Measurements from ENCODE around the gene FAM149A. TPM values are rescaled to one million over a fixed set of nuclear protein-coding genes. Genes with fewer than 3 reads are reported as not detected.

Gene FAM149A
- total RNA-seq, 1 experiment from 2014 or later = 14.6 TPM

DNA sequence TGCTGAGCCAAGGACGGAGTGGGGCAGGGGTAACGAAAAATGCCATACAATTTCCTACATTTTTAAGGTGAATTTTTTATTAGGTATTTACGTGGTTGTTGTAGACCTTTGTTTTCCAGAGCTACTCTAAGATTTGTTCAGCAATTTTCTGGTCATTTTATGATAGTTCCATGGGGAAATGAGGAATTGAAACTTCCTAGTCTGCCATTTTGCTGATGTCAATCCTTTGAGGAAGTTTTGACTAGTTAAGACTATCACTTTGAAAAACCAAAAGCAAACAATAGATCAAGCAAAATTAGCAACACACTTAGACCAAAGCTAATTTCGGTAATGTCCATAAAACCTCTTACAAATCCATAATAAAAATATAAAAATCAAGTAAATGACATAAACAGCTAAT, 42.6 kb upstream of the FAM149A start:
- Mint-ChIP-seq H3K27ac (no peak overlapping the region), H3K36me3 (peaks cover 12% of the 10 kb centered on the region; the same call in 1 of the 2 replicates), H3K9me3 (peaks cover 19% of the 10 kb centered on the region), H3K4me1 (peaks cover 4% of the 10 kb centered on the region), H3K4me3 (no peak overlapping the region), H3K27me3 (ENCODE audit: low read depth) (no peaks in the 10 kb centered on the region)
- ChIA-PET CTCF (interaction anchor here (0.7 kb wide), 1 partner anchor 1631 kb away, joined by 4 read pairs; no protein-coding TSS in a partner anchor), POLR2A (no interaction called here)
- no peak for TF ChIP-seq CREB1 (CRISPR knock-in tag; IDR thresholded peaks at IDR 0.05)
- TF ChIP-seq GABPB1 (CRISPR knock-in tag; IDR thresholded peaks at IDR 0.05) = no peak
- no peak for DNase-seq (ENCODE audit: low spot score)
- ATAC-seq = no peak

DNA sequence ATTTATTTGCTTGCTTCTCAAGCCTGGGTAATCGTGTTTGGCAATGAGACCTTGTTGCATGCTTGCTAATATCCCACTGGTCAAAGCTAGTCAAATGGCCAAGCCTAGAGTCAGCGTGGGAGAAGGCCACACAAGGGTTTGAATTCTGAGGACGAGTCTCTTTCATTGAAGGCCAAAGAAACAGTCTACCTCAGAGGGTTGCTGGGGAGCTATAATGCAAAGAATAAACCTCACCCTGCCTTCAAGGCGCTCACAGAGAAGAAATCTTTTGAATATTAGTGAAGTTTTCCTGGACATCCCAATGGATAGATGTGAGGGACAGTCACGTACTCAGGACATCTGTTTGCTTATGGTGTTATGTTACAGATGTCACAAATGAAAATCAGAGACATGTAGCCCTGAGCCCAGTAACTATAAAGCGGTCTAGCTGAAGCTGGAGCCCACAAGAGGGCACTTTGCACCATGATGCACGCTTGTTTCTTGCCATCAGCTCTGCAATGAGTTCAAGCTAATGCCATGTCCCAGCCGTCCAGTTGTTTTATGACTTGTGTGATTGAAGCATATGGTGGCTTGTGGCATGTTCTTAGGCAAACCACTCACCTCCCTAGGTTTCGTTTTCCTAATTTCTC, 36.6 kb upstream of the FAM149A start:
- Mint-ChIP-seq H3K36me3 (no peaks in the 10 kb centered on the region), H3K4me1 (peaks cover 15% of the 10 kb centered on the region), H3K27me3 (ENCODE audit: low read depth) (no peaks in the 10 kb centered on the region), H3K9me3 (no peaks in the 10 kb centered on the region), H3K27ac (no peak overlapping the region), H3K4me3 (no peak overlapping the region)
- DNase-seq (ENCODE audit: low spot score) = peak; percentile 30
- ATAC-seq = peak; percentile 90
- ChIA-PET POLR2A (interaction anchor here (0.8 kb wide), 1 partner anchor 11 kb away, joined by 3 read pairs; no protein-coding TSS in a partner anchor), CTCF (interaction anchor here (0.6 to 4.3 kb wide), 14 partner anchors 12 to 470 kb away, joined by 3 to 71 read pairs (median 5); partner anchors contain the start of genes CYP4V2 and FAM149A)
- TF ChIP-seq, protein P1, sequence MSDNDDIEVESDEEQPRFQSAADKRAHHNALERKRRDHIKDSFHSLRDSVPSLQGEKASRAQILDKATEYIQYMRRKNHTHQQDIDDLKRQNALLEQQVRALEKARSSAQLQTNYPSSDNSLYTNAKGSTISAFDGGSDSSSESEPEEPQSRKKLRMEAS (CRISPR knock-in tag; IDR thresholded peaks at IDR 0.05) = no peak
- TF ChIP-seq ZNF423 (CRISPR knock-in tag; IDR thresholded peaks at IDR 0.05) (no peak), CREB1 (CRISPR knock-in tag; IDR thresholded peaks at IDR 0.05) (no peak), NR3C1 (CRISPR knock-in tag; conservative IDR thresholded peaks at IDR 0.05; ENCODE audit: low read depth) (no peak), RELA (CRISPR knock-in tag; IDR thresholded peaks at IDR 0.05; ENCODE audit: borderline replicate concordance) (no peak)
- TF ChIP-seq, protein P2, sequence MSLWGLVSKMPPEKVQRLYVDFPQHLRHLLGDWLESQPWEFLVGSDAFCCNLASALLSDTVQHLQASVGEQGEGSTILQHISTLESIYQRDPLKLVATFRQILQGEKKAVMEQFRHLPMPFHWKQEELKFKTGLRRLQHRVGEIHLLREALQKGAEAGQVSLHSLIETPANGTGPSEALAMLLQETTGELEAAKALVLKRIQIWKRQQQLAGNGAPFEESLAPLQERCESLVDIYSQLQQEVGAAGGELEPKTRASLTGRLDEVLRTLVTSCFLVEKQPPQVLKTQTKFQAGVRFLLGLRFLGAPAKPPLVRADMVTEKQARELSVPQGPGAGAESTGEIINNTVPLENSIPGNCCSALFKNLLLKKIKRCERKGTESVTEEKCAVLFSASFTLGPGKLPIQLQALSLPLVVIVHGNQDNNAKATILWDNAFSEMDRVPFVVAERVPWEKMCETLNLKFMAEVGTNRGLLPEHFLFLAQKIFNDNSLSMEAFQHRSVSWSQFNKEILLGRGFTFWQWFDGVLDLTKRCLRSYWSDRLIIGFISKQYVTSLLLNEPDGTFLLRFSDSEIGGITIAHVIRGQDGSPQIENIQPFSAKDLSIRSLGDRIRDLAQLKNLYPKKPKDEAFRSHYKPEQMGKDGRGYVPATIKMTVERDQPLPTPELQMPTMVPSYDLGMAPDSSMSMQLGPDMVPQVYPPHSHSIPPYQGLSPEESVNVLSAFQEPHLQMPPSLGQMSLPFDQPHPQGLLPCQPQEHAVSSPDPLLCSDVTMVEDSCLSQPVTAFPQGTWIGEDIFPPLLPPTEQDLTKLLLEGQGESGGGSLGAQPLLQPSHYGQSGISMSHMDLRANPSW (CRISPR knock-in tag; conservative IDR thresholded peaks at IDR 0.05; ENCODE audit: low read depth) = no peak
- TF ChIP-seq, protein P3, sequence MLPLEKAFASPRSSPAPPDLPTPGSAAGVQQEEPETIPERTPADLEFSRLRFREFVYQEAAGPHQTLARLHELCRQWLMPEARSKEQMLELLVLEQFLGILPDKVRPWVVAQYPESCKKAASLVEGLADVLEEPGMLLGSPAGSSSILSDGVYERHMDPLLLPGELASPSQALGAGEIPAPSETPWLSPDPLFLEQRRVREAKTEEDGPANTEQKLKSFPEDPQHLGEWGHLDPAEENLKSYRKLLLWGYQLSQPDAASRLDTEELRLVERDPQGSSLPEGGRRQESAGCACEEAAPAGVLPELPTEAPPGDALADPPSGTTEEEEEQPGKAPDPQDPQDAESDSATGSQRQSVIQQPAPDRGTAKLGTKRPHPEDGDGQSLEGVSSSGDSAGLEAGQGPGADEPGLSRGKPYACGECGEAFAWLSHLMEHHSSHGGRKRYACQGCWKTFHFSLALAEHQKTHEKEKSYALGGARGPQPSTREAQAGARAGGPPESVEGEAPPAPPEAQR (CRISPR knock-in tag; IDR thresholded peaks at IDR 0.05) = no peak

DNA sequence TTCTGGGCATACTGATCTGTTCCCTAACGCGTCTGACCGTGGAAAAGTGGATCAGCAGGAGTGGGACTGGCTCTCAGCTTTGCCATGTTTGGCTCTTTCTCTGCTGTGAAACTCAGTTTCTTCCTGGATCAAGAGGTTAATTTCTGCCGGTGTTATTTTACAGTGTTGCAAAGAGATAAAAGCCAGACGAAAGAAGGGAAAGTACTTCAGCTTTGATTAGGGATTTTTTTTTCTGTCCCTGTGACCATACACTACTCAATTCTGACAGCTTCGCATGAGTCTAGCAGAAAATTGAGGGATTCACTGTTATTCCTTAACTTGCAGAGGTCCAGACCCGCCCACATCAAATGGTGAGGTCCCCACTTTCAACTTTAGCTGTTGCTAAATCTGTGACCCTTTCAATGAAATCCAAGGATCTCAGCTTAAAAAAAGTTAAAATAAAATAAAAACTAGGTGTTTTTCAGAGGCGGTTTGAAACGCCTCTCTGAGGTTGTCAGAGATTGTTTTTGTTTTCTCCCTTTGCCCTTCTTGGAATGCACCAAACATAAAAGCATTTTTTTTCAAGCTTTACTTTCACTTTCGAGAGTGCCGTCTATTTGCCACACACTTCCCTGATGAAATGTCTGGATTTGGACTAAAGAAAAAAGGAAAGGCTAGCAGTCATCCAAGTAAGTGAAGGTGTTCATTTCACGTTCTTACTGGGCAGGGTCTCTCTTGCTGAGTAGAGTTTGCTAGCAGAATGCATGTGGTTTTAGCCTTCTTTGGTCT, 35.7 kb upstream of the FAM149A start, which contains the start of gene TLR3:
Gene TLR3 (plus strand): TSS at position 576 of the 768 bp plus-strand sequence. CDS start 7,464 bp downstream, outside the sequence.
- ATAC-seq (no peak), DNase-seq (ENCODE audit: low spot score) (no peak)
- POLR2A ChIA-PET = interaction anchor here (0.8 kb wide), 1 partner anchor 11 kb away, joined by 3 read pairs; no protein-coding TSS in a partner anchor
- H3K36me3 Mint-ChIP-seq = no peaks in the 10 kb centered on the region
- CTCF ChIA-PET = interaction anchor here (0.7 to 4.3 kb wide), 13 partner anchors 11 to 471 kb away, joined by 3 to 71 read pairs (median 5); partner anchors contain the start of genes CYP4V2 and FAM149A
- H3K27ac Mint-ChIP-seq = peak within 1 kb of the TSS; percentile 2; the same call in 1 of the 2 replicates
- TF ChIP-seq, protein P4, sequence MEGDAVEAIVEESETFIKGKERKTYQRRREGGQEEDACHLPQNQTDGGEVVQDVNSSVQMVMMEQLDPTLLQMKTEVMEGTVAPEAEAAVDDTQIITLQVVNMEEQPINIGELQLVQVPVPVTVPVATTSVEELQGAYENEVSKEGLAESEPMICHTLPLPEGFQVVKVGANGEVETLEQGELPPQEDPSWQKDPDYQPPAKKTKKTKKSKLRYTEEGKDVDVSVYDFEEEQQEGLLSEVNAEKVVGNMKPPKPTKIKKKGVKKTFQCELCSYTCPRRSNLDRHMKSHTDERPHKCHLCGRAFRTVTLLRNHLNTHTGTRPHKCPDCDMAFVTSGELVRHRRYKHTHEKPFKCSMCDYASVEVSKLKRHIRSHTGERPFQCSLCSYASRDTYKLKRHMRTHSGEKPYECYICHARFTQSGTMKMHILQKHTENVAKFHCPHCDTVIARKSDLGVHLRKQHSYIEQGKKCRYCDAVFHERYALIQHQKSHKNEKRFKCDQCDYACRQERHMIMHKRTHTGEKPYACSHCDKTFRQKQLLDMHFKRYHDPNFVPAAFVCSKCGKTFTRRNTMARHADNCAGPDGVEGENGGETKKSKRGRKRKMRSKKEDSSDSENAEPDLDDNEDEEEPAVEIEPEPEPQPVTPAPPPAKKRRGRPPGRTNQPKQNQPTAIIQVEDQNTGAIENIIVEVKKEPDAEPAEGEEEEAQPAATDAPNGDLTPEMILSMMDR (IDR thresholded peaks at IDR 0.05) = no peak
- TF ChIP-seq, protein P5, sequence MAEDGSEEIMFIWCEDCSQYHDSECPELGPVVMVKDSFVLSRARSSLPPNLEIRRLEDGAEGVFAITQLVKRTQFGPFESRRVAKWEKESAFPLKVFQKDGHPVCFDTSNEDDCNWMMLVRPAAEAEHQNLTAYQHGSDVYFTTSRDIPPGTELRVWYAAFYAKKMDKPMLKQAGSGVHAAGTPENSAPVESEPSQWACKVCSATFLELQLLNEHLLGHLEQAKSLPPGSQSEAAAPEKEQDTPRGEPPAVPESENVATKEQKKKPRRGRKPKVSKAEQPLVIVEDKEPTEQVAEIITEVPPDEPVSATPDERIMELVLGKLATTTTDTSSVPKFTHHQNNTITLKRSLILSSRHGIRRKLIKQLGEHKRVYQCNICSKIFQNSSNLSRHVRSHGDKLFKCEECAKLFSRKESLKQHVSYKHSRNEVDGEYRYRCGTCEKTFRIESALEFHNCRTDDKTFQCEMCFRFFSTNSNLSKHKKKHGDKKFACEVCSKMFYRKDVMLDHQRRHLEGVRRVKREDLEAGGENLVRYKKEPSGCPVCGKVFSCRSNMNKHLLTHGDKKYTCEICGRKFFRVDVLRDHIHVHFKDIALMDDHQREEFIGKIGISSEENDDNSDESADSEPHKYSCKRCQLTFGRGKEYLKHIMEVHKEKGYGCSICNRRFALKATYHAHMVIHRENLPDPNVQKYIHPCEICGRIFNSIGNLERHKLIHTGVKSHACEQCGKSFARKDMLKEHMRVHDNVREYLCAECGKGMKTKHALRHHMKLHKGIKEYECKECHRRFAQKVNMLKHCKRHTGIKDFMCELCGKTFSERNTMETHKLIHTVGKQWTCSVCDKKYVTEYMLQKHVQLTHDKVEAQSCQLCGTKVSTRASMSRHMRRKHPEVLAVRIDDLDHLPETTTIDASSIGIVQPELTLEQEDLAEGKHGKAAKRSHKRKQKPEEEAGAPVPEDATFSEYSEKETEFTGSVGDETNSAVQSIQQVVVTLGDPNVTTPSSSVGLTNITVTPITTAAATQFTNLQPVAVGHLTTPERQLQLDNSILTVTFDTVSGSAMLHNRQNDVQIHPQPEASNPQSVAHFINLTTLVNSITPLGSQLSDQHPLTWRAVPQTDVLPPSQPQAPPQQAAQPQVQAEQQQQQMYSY (CRISPR knock-in tag; IDR thresholded peaks at IDR 0.05) = peak; percentile 23; the same call in 1 of the 2 replicates
- H3K9me3 Mint-ChIP-seq = no peaks in the 10 kb centered on the region
- H3K4me3 Mint-ChIP-seq = no peak within 1 kb of the TSS
- peaks cover 15% of the 10 kb centered on the region for H3K4me1 Mint-ChIP-seq
- no peaks in the 10 kb centered on the region for H3K27me3 Mint-ChIP-seq (ENCODE audit: low read depth)

Measured in WTC11 (cell line).